C4-2B (cell line): ENCODE results near the gene TMED5.

ENCODE experiments used
- H3K27ac ChIP-seq: fragments of 450-650 bp; 2 replicates; pipeline ENCODE4 v1.5.1; 2017
- CTCF ChIP-seq: fragments of 450-650 bp; conservative IDR thresholded peaks from 2 replicates; pipeline ENCODE4 v1.5.1; 2017; ENCODE audit warnings: mild to moderate bottlenecking
- ZFX ChIP-seq: fragments of 450-650 bp; IDR thresholded peaks from 2 replicates; pipeline ENCODE4 v1.6.1; 2017

The TMED5 gene

GRCh38 chr1:93102142-93102541 is 78.1 kb downstream of the TMED5 start:
- no peak overlapping the region for H3K27ac ChIP-seq
- TF ChIP-seq ZFX (no peak), CTCF (no peak)
